NCI-H2029 (cell line): ENCODE measurements around the gene GAK.

Source experiments
- DNase-seq: peaks from one replicate; lab custom pipeline; 2025; lab: John Stamatoyannopoulos, UW

Gene GAK

GRCh38 chr4:907103-907400 lies 25.1 kb downstream of the GAK start:
- DNase-seq, result no peak

DNA sequence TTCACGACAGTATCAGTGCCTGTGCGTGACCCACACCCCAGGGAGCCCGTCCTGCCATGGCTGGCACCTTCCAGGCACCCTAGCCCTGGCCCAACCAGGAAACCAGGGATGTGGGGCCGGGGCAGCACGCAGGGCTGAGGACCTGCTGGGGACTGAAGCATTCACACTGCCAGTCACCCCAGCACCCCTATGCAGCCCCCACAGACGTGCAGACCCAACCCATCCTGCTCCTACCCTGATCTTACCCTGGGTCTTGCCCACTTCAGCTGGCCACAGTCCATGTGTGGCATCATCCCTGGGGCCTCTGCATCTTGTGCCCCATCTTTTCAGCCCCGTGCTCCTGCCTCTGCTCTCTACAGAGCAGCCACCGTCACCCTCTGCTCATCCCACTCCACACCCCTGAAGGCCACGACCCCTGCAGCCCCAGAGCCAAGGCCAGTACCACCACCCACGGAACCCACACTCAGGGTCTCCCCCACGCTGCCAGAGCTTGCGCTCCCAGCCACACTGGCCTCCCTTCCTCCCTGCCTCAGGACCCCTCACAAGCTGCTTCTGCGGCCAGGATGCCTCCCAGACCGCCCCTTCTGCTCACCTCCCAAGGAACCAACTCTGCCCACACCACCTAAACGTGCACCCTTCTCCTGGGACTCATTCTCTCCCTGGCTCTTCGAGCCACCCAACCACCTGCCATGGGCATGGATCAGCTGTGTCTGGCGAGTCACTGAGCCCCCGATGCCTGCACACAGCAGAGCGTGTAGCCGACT lies 25.6 kb downstream of the GAK start:
- DNase-seq, result no peak

DNA sequence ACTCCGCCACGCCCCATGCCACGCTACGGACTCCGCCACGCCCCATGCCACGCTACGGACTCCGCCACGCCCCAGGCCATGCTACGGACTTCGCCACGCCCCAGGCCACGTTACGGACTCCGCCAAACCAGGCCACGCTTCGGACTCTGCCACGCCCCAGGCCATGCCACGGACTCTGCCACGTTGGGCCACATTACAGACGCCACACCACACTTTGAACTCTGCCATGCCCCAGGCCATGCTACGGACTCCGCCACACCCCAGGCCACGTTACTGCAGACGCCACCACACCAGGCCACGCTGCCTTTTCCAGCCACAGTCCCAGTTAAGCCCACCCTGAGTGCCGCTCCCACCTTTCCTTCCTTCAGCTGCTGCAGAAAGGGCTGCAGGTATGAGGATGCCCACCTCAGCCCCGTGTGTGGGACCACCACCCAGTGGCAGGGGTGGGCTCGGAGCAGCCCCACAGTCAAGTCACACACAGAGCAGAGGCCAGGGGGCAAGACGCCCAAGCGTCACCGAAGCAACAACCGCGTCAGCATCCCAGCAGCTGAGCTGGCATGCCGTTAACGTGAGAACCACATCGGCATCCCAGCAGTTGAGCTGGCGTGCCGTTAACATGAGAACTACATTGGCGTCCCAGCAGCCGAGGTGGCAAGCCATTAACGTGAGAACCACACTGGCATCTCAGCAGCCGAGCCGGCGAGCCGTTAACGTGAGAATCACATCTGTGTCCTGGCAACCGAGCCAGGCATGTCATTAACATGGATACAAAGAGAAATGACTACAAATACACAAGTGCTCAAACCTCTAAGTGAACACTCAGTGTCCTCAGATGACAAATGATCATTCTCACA lies 26.4 kb downstream of the GAK start:
- no peak for DNase-seq

DNA sequence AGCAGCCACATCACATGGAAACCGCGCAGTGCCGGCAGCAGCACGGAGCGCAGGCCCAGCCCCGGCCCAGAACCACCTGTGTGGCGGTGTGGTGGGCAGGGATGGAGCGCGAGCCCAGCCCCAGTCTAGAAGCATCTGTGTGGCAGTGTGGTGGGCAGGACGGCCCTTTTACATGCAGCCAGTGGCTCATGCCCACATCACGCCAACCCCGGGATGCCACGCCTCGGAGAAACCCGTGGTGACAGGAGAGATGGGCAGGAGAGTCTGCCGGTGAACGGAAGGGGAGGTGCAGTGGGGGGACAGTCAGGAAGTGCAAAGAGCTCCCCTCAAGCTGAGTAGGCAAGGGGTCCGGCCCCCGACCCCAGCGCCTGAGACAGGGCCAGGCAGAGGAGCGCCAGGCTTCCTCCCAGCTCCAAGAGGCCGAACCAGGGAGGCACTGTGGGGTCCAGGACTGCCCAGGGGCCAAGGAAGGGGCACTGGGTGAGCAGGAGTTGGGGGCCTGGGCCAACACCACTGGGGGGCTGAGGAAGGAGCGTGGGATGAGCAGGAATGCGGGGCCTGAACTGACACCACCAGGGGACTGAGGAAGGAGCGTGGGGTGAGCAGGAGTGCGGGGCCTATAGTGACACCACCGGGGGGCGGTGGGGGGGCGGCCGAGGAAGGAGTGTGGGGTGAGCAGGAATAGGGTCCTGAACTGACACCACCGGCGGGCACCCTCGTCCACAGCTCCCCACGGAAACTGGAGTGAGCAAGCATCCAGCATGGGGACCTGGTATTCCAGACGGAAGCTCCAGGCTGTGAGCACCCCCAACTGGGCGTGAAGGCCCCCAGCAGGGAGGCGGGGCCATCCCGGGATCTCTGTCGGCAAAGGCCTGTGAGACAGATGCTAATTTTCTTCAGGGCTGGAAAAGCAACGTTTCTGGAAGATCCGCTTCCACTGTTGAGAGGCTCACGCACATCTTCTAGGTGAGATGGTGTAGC lies 28.8 kb downstream of the GAK start:
- no peak for DNase-seq

GRCh38 chr4:901192-901910 lies 30.8 kb downstream of the GAK start:
- no peak for DNase-seq

- DNase-seq, result no peak
These were observed 31.4 kb downstream of the GAK start for GRCh38 chr4:900721-901120.

- no peak for DNase-seq
These were observed 32.0 kb downstream of the GAK start for GRCh38 chr4:900073-900472.

DNA sequence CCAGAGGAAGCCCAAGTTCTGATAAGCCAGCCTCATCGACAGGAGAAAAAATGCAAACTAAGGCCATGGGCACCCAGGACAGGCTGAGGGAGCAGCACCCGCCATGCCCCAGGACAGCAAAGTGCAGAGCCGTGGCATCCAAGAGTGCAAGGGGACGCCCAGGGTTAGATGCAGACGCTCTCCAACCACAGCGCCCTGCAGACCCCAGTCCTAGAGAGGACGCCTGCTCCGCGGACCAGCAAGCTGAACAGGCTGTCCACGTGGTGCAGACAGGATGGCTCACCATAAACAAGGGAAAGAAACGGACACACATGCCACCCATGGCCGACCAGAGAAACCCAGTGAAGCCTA lies 32.6 kb downstream of the GAK start:
- DNase-seq, result no peak

DNA sequence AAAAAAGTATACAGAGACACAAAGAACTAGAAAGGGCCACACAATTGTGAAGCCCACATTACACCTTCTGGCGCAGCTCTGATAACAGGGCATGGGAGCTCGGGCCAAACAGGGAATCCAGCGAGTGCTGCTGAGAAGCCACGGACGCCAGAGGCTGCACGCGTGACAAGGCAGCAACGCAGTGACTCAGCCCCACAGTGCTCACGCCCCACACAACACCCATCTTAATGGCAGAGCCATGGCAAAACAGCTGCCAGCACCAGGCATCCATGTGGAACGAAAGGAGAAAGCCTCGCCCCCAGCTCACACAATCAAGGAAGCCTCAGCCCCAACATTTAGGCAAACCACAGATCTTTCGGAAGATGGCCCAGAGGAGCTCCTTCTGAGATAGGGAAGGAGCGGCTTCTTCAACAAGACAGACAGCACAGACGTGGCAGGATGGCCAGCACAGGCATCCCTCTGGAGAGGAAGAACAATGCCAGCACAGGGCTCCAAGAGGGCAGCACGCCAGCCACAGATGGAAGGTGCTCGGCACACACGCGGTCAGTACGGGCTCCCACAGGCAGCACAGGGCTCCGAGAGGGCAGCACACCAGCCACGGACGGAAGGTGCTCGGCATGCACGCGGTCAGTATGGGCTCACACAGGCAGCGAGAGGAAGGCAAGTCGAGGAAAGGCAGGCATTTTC lies 33.1 kb downstream of the GAK start:
- no peak for DNase-seq

DNA sequence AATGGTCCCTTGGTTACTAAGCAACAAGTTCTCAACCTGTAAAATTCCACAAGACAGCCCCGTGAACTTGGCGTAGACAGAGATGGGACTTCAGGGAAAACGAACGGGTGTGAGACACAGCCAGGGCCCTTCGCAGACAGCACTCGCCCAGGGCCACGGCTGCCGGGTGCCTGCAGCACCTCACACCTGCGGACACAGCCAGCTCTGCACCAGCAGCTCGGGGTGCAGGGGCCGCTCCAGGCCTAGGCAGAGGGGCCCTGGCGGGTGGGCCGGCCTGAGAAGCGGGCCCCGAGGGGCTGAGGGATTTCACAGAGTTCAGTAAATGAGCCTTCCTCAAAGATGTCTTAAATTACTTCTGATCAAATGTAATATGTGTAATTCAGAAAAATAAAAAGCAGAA lies 34.0 kb downstream of the GAK start:
- DNase-seq, result no peak

- DNase-seq, result no peak
These were observed 35.5 kb downstream of the GAK start for GRCh38 chr4:896630-897029.

DNA sequence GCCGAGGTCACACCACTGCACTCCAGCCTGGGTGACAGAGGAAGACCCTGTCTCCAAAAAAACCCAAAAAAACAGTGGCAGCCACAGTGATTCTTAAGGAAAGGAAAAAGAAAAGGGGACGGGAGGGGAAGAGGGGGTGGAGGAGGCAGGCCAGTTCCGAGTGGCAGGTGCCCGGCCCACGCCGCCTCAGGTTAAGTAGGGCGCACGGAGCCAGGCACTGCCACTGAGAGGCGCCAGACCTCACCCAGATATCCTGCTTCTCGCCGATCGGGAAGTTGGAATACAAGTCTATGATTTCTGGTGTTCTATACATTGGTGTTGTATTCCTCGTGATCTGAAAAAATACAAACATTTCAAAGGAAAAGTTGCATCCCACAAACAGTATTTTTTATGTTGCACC lies 35.9 kb downstream of the GAK start:
- no peak for DNase-seq

GRCh38 chr4:895596-895995 lies 36.5 kb downstream of the GAK start:
- DNase-seq, result no peak

DNA sequence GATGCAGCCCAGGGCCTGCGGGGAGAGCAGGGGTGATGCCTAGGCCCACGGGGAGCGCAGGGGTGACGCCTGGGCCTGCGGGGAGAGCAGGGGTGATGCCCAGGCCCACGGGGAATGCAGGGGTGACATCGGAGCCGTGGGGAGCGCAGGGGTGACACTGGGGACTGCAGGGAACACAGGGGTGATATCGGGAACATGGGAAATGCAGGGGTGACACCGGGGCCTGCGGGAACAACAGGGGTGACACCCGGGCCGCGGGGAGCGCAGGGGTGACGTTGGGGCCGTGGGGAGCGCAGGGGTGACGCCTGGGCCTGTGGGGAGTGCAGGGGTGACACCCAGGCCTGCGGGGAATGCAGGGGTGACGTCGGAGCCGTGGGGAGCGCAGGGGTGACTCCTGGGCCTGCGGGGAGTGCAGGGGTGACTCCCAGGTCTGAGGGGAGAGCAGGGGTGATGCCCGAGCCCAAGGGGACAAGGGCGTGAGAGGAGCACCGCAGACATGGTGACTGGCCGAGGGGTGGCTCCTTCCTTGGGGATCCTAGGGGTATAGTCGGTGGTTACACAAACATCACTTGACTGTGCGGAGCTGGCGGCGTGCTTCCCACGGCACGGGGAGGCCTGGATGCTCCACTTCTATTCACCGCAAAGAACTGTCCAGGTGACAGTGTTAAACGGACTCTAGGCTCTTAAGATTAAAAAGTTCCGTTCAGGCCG lies 38.0 kb downstream of the GAK start:
- no peak for DNase-seq

DNA sequence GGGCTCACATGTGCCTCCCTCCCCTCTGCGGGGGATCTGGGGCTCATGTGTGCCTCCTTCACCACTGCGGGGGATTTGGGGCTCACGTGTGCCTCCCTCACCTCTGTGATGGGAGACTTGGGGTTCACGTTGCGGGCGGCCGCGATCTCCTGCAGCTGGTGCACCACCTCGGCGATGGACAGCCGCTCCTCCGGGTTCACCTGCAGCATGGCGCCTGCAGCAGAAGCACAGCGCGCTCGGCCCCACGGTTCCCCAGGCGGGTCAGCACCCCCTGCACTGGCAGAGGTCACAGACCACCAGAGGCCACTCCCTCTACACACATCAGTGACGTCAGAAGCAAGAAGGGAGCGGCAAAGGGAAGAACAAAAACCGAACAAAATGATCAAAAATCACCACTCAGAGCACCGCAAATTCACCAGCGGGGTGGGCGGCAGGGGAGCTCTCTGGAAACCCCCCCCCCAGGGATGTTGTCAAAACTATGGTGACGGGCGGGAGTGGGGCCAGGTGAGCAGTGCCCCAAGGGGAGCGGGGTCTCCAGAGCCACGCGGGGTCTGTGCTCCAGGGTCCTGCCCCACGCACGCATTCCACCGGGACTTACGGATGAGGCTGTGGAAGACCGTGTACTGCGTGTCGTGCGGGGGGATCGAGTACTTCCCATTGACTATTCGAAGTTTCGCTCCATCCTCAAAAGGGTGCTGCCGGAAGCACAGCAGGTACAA lies 38.7 kb downstream of the GAK start:
- no peak for DNase-seq

GRCh38 chr4:892780-893179 lies 39.3 kb downstream of the GAK start:
- no peak for DNase-seq

DNA sequence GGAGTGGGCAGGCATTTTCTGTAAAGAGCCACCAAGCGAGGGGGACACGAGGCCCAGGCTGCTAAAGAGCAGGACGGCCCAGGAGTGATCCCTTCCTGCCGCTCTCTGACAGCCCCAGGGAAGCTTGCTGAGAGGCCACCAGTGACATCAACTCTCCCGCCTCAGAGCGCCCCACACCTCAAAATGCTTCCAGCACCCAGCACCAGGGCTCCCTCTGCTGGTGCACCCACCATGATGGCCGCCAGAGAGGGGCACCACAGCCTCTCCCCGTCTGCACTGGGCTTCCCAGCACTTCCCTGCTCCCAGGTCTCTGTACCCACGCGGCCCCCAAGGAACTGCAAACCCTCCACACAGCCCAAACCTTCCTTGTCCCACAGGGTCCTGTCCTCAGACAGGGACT lies 40.4 kb downstream of the GAK start:
- no peak for DNase-seq

GRCh38 chr4:890036-890695 lies 42.0 kb downstream of the GAK start:
- DNase-seq, result no peak

GRCh38 chr4:889516-889915 lies 42.6 kb downstream of the GAK start:
- DNase-seq, result no peak
